Gastrocnemius medialis (tissue), 4 donors: ENCODE data around the gene GCDH. TPM values are rescaled to one million over a fixed set of nuclear protein-coding genes. Genes with fewer than 3 reads are reported as not detected.

Experiments
- ATAC-seq, 2 donors: fragments of 150-250 bp; one replicate each; pipeline ENCODE4 v1.9.1; 2016
- DNase-seq, 2 donors: peaks; one replicate each; pipeline ENCODE4 v3.0.0-alpha.2; 2019
- H3K27ac ChIP-seq, 4 donors: fragments of 200-600 bp; sonication (generic); 1 replicate in 1 of 4; 2 replicates in 3 of 4; pipeline ENCODE4 v1.5.1; 2016 to 2018; ENCODE audit warnings: mild to moderate bottlenecking in 2 of 4, moderate library complexity in 1 of 4
- H3K27me3 ChIP-seq, 3 donors: fragments of 200-600 bp; sonication (generic) in 2 of 3; 1 replicate in 1 of 3; 2 replicates in 2 of 3; pipeline versions ENCODE4 v1.5.1 to v1.6.0; 2016 to 2019; ENCODE audit warnings: mild to moderate bottlenecking in 1 of 3, moderate library complexity in 1 of 3
- H3K36me3 ChIP-seq, 2 donors: fragments of 200-600 bp; sonication (generic) in 1 of 2; one replicate each; pipeline ENCODE4 v1.5.1; 2017 to 2018
- H3K4me1 ChIP-seq, 2 donors: fragments of 200-600 bp; sonication (generic) in 1 of 2; one replicate each; pipeline ENCODE4 v1.5.1; 2016 to 2017; ENCODE audit warnings: mild to moderate bottlenecking in 2 of 2
- H3K4me3 ChIP-seq, 4 donors: fragments of 200-600 bp; sonication (generic) in 3 of 4; 1 replicate in 1 of 4; 2 replicates in 3 of 4; pipeline ENCODE4 v1.5.1; 2016 to 2019; ENCODE audit warnings: mild to moderate bottlenecking in 2 of 4
- H3K9me3 ChIP-seq, 3 donors: fragments of 200-600 bp; sonication (generic) in 2 of 3; 1 replicate in 1 of 3; 2 replicates in 2 of 3; pipeline ENCODE4 v1.5.1; 2016 to 2019
- POLR2A ChIP-seq, 2 donors: fragments of 450-650 bp; IDR thresholded peaks; one replicate each; pipeline ENCODE4 v1.6.1; 2017; ENCODE audit warnings: antibody characterized with exemption in 2 of 2, mild to moderate bottlenecking in 2 of 2, moderate library complexity in 2 of 2
- in situ Hi-C, 4 donors: fragments of 200-750 bp; cut with MboI; loops; one replicate each; pipeline versions ENCODE4 v1.15.0 to v1.8.0; 2017; ENCODE audit warnings: low sequenced_read_pairs in 4 of 4
- intact Hi-C: fragments of 100-400 bp; cut with DNase I; formaldehyde crosslinking; loops from one replicate; pipeline ENCODE4 v1.15.1; 2023; ENCODE audit warnings: low total_unique reads
- total RNA-seq, 4 donors: library from RNA; depleted of rRNA; stranded (reverse); fragments of >200 nt; gene quantifications; one replicate each; pipeline versions ENCODE4 v1.1.0 to v1.2.3, GENCODE V29; 2016
- TF ChIP-seq, protein P1 (sequence below), 5 experiments: fragments of 450-650 bp in 3 of 5; fragments of 200-600 bp in 2 of 5; sonication (generic) in 2 of 5; IDR thresholded peaks in 4 of 5; conservative IDR thresholded peaks in 1 of 5; 1 replicate in 4 of 5; 2 replicates in 1 of 5; pipeline ENCODE4 v1.5.1; 2016 to 2019; ENCODE audit warnings: antibody characterized with exemption in 5 of 5, mild to moderate bottlenecking in 3 of 5, moderate library complexity in 3 of 5

Gene GCDH
- total RNA-seq, 4 donors from 2014 or later = 35.6 to 83.8 (median 54.1) TPM

GRCh38 chr19:12872941-12873890 is 17.7 kb upstream of the GCDH start:
- H3K9me3 ChIP-seq = no peaks in the 10 kb centered on the region
- no peak overlapping the region for H3K27ac ChIP-seq
- peaks cover 0 to 4% of the 10 kb centered on the region in 2 donors for H3K36me3 ChIP-seq
- peak overlapping the region in 1 of 4 donors; percentile 38 for H3K4me3 ChIP-seq
- TF ChIP-seq, protein P1, sequence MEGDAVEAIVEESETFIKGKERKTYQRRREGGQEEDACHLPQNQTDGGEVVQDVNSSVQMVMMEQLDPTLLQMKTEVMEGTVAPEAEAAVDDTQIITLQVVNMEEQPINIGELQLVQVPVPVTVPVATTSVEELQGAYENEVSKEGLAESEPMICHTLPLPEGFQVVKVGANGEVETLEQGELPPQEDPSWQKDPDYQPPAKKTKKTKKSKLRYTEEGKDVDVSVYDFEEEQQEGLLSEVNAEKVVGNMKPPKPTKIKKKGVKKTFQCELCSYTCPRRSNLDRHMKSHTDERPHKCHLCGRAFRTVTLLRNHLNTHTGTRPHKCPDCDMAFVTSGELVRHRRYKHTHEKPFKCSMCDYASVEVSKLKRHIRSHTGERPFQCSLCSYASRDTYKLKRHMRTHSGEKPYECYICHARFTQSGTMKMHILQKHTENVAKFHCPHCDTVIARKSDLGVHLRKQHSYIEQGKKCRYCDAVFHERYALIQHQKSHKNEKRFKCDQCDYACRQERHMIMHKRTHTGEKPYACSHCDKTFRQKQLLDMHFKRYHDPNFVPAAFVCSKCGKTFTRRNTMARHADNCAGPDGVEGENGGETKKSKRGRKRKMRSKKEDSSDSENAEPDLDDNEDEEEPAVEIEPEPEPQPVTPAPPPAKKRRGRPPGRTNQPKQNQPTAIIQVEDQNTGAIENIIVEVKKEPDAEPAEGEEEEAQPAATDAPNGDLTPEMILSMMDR (IDR thresholded peaks at IDR 0.05 in 4 of 5, conservative IDR thresholded peaks at IDR 0.05 in 1 of 5) = no peak
- no peak for TF ChIP-seq POLR2A (IDR thresholded peaks at IDR 0.05)
- H3K27me3 ChIP-seq = peaks cover 0 to 4% (median 0%) of the 10 kb centered on the region in 3 donors
- ATAC-seq = peak; percentile 65 to 76
- DNase-seq = peak in 1 of 2 donors; percentile 76
- intact Hi-C loops = no loop called here
- no peaks in the 10 kb centered on the region for H3K4me1 ChIP-seq
- in situ Hi-C loops = no loop called here

DNA sequence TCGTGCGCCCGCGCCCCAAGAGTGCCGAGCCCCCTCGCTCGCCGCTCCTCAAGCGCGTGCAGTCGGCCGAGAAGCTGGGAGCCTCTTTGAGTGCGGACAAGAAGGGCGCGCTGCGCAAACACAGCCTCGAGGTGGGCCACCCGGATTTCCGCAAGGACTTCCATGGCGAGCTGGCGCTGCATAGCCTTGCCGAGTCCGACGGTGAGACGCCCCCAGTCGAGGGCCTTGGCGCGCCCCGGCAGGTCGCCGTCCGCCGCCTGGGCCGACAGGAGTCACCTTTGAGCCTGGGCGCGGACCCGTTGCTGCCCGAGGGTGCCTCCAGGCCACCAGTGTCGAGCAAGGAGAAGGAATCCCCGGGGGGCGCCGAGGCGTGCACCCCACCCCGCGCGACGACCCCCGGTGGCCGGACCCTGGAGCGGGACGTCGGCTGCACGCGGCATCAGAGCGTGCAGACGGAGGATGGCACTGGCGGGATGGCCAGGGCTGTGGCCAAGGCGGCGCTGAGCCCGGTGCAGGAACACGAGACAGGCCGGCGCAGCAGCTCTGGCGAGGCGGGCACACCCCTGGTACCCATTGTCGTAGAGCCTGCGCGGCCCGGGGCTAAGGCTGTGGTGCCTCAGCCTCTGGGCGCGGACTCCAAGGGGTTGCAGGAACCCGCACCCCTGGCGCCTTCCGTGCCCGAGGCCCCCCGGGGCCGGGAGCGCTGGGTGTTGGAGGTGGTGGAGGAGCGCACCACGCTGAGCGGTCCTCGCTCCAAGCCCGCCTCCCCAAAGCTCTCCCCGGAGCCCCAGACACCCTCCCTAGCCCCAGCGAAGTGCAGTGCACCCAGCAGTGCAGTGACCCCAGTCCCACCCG is 16.8 kb upstream of the GCDH start:
- Histone ChIP-seq H3K27me3 (peaks cover 0 to 4% (median 0%) of the 10 kb centered on the region in 3 donors), H3K27ac (no peak overlapping the region), H3K4me3 (no peak overlapping the region), H3K36me3 (peaks cover 0 to 7% of the 10 kb centered on the region in 2 donors), H3K9me3 (no peaks in the 10 kb centered on the region), H3K4me1 (no peaks in the 10 kb centered on the region)
- no peak for DNase-seq
- in situ Hi-C loops = no loop called here
- ATAC-seq = no peak
- no peak for TF ChIP-seq POLR2A (IDR thresholded peaks at IDR 0.05)
- intact Hi-C loops = no loop called here

DNA sequence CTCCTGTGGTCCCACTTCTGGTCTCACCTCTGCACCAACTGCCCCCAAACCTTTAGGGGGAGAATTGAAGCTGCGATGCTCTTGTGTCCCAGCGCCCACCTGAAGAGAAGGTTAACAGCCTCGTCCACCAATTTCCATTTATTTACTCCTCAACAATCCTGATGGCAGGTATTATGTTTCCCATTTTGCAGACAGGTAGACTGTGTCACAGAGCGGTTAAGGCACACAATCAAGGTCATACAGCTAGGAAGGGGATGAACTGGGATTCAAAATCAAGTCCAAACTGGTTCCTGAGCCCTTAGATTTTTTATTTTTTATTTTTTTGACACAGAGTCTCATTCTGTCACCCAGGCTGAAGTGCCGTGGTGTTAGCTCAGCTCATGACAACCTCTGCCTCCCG is 15.9 kb upstream of the GCDH start:
- no peaks in the 10 kb centered on the region for H3K4me1 ChIP-seq
- no peak for ATAC-seq
- H3K4me3 ChIP-seq = no peak overlapping the region
- peaks cover 0 to 7% of the 10 kb centered on the region in 2 donors for H3K36me3 ChIP-seq
- no peaks in the 10 kb centered on the region for H3K9me3 ChIP-seq
- intact Hi-C loops = no loop called here
- H3K27ac ChIP-seq = no peak overlapping the region
- TF ChIP-seq, protein P1 (IDR thresholded peaks at IDR 0.05 in 4 of 5, conservative IDR thresholded peaks at IDR 0.05 in 1 of 5) = no peak
- no peak for TF ChIP-seq POLR2A (IDR thresholded peaks at IDR 0.05)
- in situ Hi-C loops = no loop called here
- no peak for DNase-seq
- peaks cover 0 to 4% (median 0%) of the 10 kb centered on the region in 3 donors for H3K27me3 ChIP-seq

DNA sequence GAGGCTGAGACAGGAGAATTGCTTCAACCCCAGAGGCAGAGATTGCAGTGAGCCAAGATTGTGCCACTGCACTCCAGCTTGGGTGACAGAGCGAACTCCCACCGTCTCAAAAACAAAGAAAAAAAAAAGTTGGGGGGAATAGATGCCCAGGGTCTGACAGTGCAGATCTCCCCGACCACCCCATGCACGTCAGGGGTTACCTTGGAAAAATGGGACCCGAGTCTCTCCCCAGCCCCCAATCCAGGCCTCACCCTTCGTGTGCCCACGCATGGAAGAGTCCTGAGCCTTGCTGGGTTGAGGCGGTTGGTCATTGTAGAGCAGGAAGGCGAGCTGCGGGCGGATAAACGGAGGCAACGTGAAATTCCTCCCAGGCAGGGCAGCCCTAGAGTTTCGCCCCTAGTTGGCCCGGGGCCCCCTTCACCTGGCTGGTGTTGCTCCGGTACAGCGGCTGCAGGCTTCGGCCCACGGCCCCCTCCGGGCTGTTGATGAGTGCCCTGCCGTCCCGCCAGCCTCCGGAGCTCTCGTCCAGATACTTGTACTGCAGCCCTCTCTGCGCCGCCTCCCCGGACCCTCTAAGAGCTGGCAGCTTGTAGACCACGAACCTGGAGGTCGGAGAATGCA is 10.3 kb upstream of the GCDH start:
- peaks cover 7 to 25% of the 10 kb centered on the region in 2 donors for H3K4me1 ChIP-seq
- in situ Hi-C loops (loop anchor here in 1 of 4 donors (10.0 kb wide), 1 partner anchor 84 kb away; the partner anchor contains the start of gene DAND5), intact Hi-C loops (loop anchor here (5.0 kb wide), 1 partner anchor 237 kb away; the partner anchor contains the start of genes NACC1 and TRMT1)
- peak in 1 of 2 donors; percentile 37 for DNase-seq
- H3K27ac ChIP-seq = peak overlapping the region; percentile 81 to 98 (median 94)
- ATAC-seq = peak; percentile 25 to 32
- H3K36me3 ChIP-seq = peaks cover 0 to 7% of the 10 kb centered on the region in 2 donors
- H3K9me3 ChIP-seq = no peaks in the 10 kb centered on the region
- peaks cover 8 to 19% (median 12%) of the 10 kb centered on the region in 3 donors for H3K27me3 ChIP-seq
- no peak for TF ChIP-seq POLR2A (IDR thresholded peaks at IDR 0.05)
- TF ChIP-seq, protein P1 (IDR thresholded peaks at IDR 0.05 in 4 of 5, conservative IDR thresholded peaks at IDR 0.05 in 1 of 5) = no peak
- peak overlapping the region; percentile 72 to 97 (median 82) for H3K4me3 ChIP-seq
